Measurements from ENCODE around the gene SV2B. TPM values are rescaled to one million over a fixed set of nuclear protein-coding genes. Genes with fewer than 3 reads are reported as not detected.

SV2B gene
- total RNA-seq, 1 experiment from 2014 or later: not detected

GRCh38 chr15:91104111-91104510, 4.1 kb downstream of the SV2B start:
- Histone ChIP-seq H3K79me2 (ENCODE audit: low read depth) (no peaks in the 10 kb centered on the region), H2AFZ (no peak overlapping the region), H3K9me3 (ENCODE audit: insufficient read depth, low read depth) (no peaks in the 10 kb centered on the region), H3K4me3 (no peak overlapping the region), H3K9me2 (ENCODE audit: insufficient read depth) (no peaks in the 10 kb centered on the region), H3K36me3 (ENCODE audit: low read depth) (no peaks in the 10 kb centered on the region), H3F3A (ENCODE audit: insufficient read depth, low read depth) (no peaks in the 10 kb centered on the region), H3K27ac (no peak overlapping the region), H3K27me3 (ENCODE audit: insufficient read depth, low read depth) (peaks cover 80% of the 10 kb centered on the region), H3K4me2 (no peak overlapping the region), H3K4me1 (replicated peaks; ENCODE audit: insufficient read depth) (no peaks in the 10 kb centered on the region), H4K20me1 (ENCODE audit: insufficient read depth) (no peaks in the 10 kb centered on the region)
- ChIA-PET POLR2A (ENCODE audit: unreplicated experiment) (interaction anchor here (0.6 kb wide), 1 partner anchor 161 kb away, joined by 9 read pairs; no protein-coding TSS in a partner anchor), CTCF (no interaction called here)
- BruUV-seq (replicated peaks): no TSS peak
- TF ChIP-seq EZH2 (IDR thresholded peaks at IDR 0.05; ENCODE audit: low read depth): no peak
- TF ChIP-seq, protein P1, sequence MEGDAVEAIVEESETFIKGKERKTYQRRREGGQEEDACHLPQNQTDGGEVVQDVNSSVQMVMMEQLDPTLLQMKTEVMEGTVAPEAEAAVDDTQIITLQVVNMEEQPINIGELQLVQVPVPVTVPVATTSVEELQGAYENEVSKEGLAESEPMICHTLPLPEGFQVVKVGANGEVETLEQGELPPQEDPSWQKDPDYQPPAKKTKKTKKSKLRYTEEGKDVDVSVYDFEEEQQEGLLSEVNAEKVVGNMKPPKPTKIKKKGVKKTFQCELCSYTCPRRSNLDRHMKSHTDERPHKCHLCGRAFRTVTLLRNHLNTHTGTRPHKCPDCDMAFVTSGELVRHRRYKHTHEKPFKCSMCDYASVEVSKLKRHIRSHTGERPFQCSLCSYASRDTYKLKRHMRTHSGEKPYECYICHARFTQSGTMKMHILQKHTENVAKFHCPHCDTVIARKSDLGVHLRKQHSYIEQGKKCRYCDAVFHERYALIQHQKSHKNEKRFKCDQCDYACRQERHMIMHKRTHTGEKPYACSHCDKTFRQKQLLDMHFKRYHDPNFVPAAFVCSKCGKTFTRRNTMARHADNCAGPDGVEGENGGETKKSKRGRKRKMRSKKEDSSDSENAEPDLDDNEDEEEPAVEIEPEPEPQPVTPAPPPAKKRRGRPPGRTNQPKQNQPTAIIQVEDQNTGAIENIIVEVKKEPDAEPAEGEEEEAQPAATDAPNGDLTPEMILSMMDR (conservative IDR thresholded peaks at IDR 0.05): no peak
- intact Hi-C loops (cut with micrococcal nuclease; ENCODE audit: unreplicated experiment): no loop called here
- DNase-seq: no peak

GRCh38 chr15:91108421-91108820, 8.4 kb downstream of the SV2B start:
- Histone ChIP-seq H2AFZ (no peak overlapping the region), H3K79me2 (ENCODE audit: low read depth) (no peaks in the 10 kb centered on the region)
- CTCF ChIA-PET: no interaction called here

DNA sequence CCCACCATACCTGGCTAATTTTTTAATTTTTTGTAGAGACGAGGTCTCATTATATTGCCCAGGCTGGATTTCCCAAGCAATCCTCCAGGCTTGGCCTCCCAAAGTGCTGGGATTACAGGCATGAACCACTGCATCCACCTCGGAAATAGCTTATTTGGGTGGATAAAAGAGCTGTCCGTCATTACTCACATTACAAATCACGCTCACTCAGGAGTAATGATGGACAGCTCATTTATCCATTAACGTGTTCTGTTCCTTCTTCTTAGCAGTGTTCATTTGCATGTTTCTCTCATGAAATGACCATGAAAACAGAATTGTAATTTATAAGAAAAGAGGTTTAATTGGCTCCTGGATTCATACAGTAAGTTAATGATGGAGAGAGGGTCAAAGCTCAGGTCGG, 9.8 kb downstream of the SV2B start:
- Histone ChIP-seq H3K4me2 (no peak overlapping the region), H3K9me2 (ENCODE audit: insufficient read depth) (no peaks in the 10 kb centered on the region), H3K4me3 (no peak overlapping the region), H3K27me3 (ENCODE audit: insufficient read depth, low read depth) (peaks cover 89% of the 10 kb centered on the region), H3K36me3 (ENCODE audit: low read depth) (no peaks in the 10 kb centered on the region), H4K20me1 (ENCODE audit: insufficient read depth) (no peaks in the 10 kb centered on the region), H3K27ac (no peak overlapping the region), H3K79me2 (ENCODE audit: low read depth) (no peaks in the 10 kb centered on the region), H3K4me1 (replicated peaks; ENCODE audit: insufficient read depth) (no peaks in the 10 kb centered on the region), H3F3A (ENCODE audit: insufficient read depth, low read depth) (no peaks in the 10 kb centered on the region), H3K9me3 (ENCODE audit: insufficient read depth, low read depth) (no peaks in the 10 kb centered on the region), H2AFZ (no peak overlapping the region)
- TF ChIP-seq, protein P1 (conservative IDR thresholded peaks at IDR 0.05): no peak
- TF ChIP-seq EZH2 (IDR thresholded peaks at IDR 0.05; ENCODE audit: low read depth): no peak
- intact Hi-C loops (cut with micrococcal nuclease; ENCODE audit: unreplicated experiment): no loop called here
- ChIA-PET POLR2A (ENCODE audit: unreplicated experiment) (no interaction called here), CTCF (no interaction called here)
- BruUV-seq (replicated peaks): no TSS peak
- no peak for DNase-seq

More at GRCh38 chr15:91108421-91108820, 8.4 kb downstream of the SV2B start:
- TF ChIP-seq, protein P1 (conservative IDR thresholded peaks at IDR 0.05): no peak
- TF ChIP-seq EZH2 (IDR thresholded peaks at IDR 0.05; ENCODE audit: low read depth): no peak
- DNase-seq: no peak
- H3K9me3 ChIP-seq (ENCODE audit: insufficient read depth, low read depth): no peaks in the 10 kb centered on the region
- POLR2A ChIA-PET (ENCODE audit: unreplicated experiment): no interaction called here
- no peak overlapping the region for H3K27ac ChIP-seq
- BruUV-seq (replicated peaks): no TSS peak
- H3K36me3 ChIP-seq (ENCODE audit: low read depth): no peaks in the 10 kb centered on the region
- H3K9me2 ChIP-seq (ENCODE audit: insufficient read depth): no peaks in the 10 kb centered on the region
- intact Hi-C loops (cut with micrococcal nuclease; ENCODE audit: unreplicated experiment): no loop called here
- H3F3A ChIP-seq (ENCODE audit: insufficient read depth, low read depth): no peaks in the 10 kb centered on the region
- peaks cover 83% of the 10 kb centered on the region for H3K27me3 ChIP-seq (ENCODE audit: insufficient read depth, low read depth)
- no peaks in the 10 kb centered on the region for H3K4me1 ChIP-seq (replicated peaks; ENCODE audit: insufficient read depth)
- H3K4me3 ChIP-seq: no peak overlapping the region
- H3K4me2 ChIP-seq: no peak overlapping the region
- no peaks in the 10 kb centered on the region for H4K20me1 ChIP-seq (ENCODE audit: insufficient read depth)
